DOHH2 (cell line): ENCODE measurements around the gene HEXIM2.

Experiments used
- H3F3A ChIP-seq: fragments of 200-600 bp; sonication (generic), shearing (Covaris generic); 2 replicates; pipeline ENCODE4 v1.6.0; 2016; ENCODE audit warnings: antibody characterized with exemption, mild to moderate bottlenecking; ENCODE audit not compliant: control insufficient read depth, insufficient read depth
- H3K27ac ChIP-seq: fragments of 200-600 bp; sonication (generic); 2 replicates; pipeline ENCODE4 v1.5.1; 2014; ENCODE audit warnings: low read depth, mild to moderate bottlenecking, low read length, moderate library complexity
- H3K27me3 ChIP-seq: fragments of 200-600 bp; sonication (generic); 2 replicates; pipeline ENCODE4 v1.6.1; 2014; ENCODE audit warnings: mild to moderate bottlenecking, low read length, mixed read lengths; ENCODE audit not compliant: control insufficient read depth
- H3K36me3 ChIP-seq: fragments of 200-600 bp; sonication (generic); 2 replicates; pipeline ENCODE4 v1.6.1; 2014; ENCODE audit warnings: mild to moderate bottlenecking, low read length, moderate library complexity, mixed read lengths; ENCODE audit not compliant: control insufficient read depth
- H3K4me1 ChIP-seq: fragments of 200-600 bp; sonication (generic); 2 replicates; pipeline ENCODE4 v1.6.1; 2014; ENCODE audit warnings: mild to moderate bottlenecking, low read length, mixed read lengths; ENCODE audit not compliant: control insufficient read depth
- H3K4me2 ChIP-seq: fragments of 200-600 bp; sonication (generic); 2 replicates; pipeline ENCODE4 v1.6.0; 2014; ENCODE audit warnings: mild to moderate bottlenecking, low read length, moderate library complexity
- H3K4me3 ChIP-seq: fragments of 200-600 bp; sonication (generic); 2 replicates; pipeline ENCODE4 v1.5.1; 2014; ENCODE audit warnings: mild to moderate bottlenecking, low read length, mixed read lengths
- H3K79me2 ChIP-seq: fragments of 200-600 bp; sonication (generic); 2 replicates; pipeline ENCODE4 v1.6.1; 2014; ENCODE audit warnings: mild to moderate bottlenecking, low read length, mixed read lengths; ENCODE audit not compliant: control insufficient read depth
- H3K9me2 ChIP-seq: fragments of 200-600 bp; sonication (generic); replicated peaks from 2 replicates; pipeline ENCODE4 v1.6.1; 2014; ENCODE audit warnings: mild to moderate bottlenecking, low read length, mixed read lengths; ENCODE audit not compliant: control insufficient read depth
- H3K9me3 ChIP-seq: fragments of 200-600 bp; sonication (generic); 2 replicates; pipeline ENCODE4 v1.6.1; 2014; ENCODE audit warnings: antibody characterized with exemption, low read length, mixed read lengths; ENCODE audit not compliant: control insufficient read depth, insufficient read depth
- H4K20me1 ChIP-seq: fragments of 200-600 bp; sonication (generic); 2 replicates; pipeline ENCODE4 v1.6.0; 2014; ENCODE audit warnings: low read depth, mild to moderate bottlenecking, antibody characterized with exemption, low read length, moderate library complexity; ENCODE audit not compliant: control insufficient read depth, insufficient read depth
- CTCF ChIP-seq: fragments of 200-600 bp; sonication (generic); IDR thresholded peaks from one replicate; pipeline ENCODE4 v1.5.1; 2014; ENCODE audit warnings: antibody characterized with exemption, mild to moderate bottlenecking, low read depth, low read length; ENCODE audit not compliant: poor library complexity, severe bottlenecking
- EZH2phosphoT487 ChIP-seq: fragments of 200-600 bp; sonication (generic); IDR thresholded peaks from 2 replicates; pipeline ENCODE4 v1.6.1; 2017; ENCODE audit warnings: borderline replicate concordance, mild to moderate bottlenecking, antibody characterized with exemption, low read length, moderate library complexity, mixed read lengths

HEXIM2 gene

GRCh38 chr17:45114117-45114932 is 47.4 kb upstream of the HEXIM2 start:
- H3K4me1 ChIP-seq, result peaks cover 15% of the 10 kb centered on the region
- TF ChIP-seq CTCF (no peak), EZH2phosphoT487 (no peak)
- H3K9me3 ChIP-seq, result no peaks in the 10 kb centered on the region
- no peaks in the 10 kb centered on the region for H4K20me1 ChIP-seq
- no peak overlapping the region for H3K4me2 ChIP-seq
- no peaks in the 10 kb centered on the region for H3K27me3 ChIP-seq
- no peaks in the 10 kb centered on the region for H3K9me2 ChIP-seq
- H3K79me2 ChIP-seq, result no peaks in the 10 kb centered on the region
- no peaks in the 10 kb centered on the region for H3K36me3 ChIP-seq
- no peaks in the 10 kb centered on the region for H3F3A ChIP-seq
- H3K27ac ChIP-seq, result no peak overlapping the region
- H3K4me3 ChIP-seq, result no peak overlapping the region

- Histone ChIP-seq H3K27me3 (no peaks in the 10 kb centered on the region), H3K4me1 (peaks cover 15% of the 10 kb centered on the region), H3K27ac (no peak overlapping the region), H3K9me2 (no peaks in the 10 kb centered on the region), H3F3A (no peaks in the 10 kb centered on the region), H3K79me2 (no peaks in the 10 kb centered on the region), H4K20me1 (no peaks in the 10 kb centered on the region), H3K4me3 (no peak overlapping the region), H3K36me3 (no peaks in the 10 kb centered on the region), H3K9me3 (no peaks in the 10 kb centered on the region), H3K4me2 (no peak overlapping the region)
- TF ChIP-seq EZH2phosphoT487 (no peak), CTCF (no peak)
Measured at GRCh38 chr17:45115015-45115625, 46.6 kb upstream of the HEXIM2 start.

GRCh38 chr17:45115871-45116270 is 45.8 kb upstream of the HEXIM2 start:
- TF ChIP-seq CTCF, result no peak
- no peak for TF ChIP-seq EZH2phosphoT487
- Histone ChIP-seq H3K4me3 (no peak overlapping the region), H3K4me1 (peaks cover 15% of the 10 kb centered on the region), H3K27ac (no peak overlapping the region), H3K9me2 (no peaks in the 10 kb centered on the region), H3K9me3 (no peaks in the 10 kb centered on the region), H3K4me2 (no peak overlapping the region), H3K79me2 (no peaks in the 10 kb centered on the region), H3K27me3 (no peaks in the 10 kb centered on the region), H3F3A (no peaks in the 10 kb centered on the region), H4K20me1 (no peaks in the 10 kb centered on the region), H3K36me3 (no peaks in the 10 kb centered on the region)
